Hypothalamus (tissue), 51 donors: Measurements from ENCODE around the gene MLYCD.

ENCODE experiments used
- DNase-seq, 51 donors: peaks; one replicate each; lab custom pipeline; 2025; lab: John Stamatoyannopoulos, UW

The MLYCD gene

GRCh38 chr16:83898463-83899271 lies at the start of gene MLYCD:
Gene MLYCD (plus strand): TSS chr16:83899115. CDS start chr16:83899145, 30 bp downstream.
- peak in 50 of 51 donors; percentile 43 to 92 (median 82) for DNase-seq

GRCh38 chr16:83849421-83849820 lies 49.5 kb upstream of the MLYCD start:
- DNase-seq = peak in 1 of 51 donors; percentile 3

- DNase-seq = no peak
Observed at GRCh38 chr16:83850947-83851346, 48.0 kb upstream of the MLYCD start.

GRCh38 chr16:83851473-83851872 lies 47.4 kb upstream of the MLYCD start:
- no peak for DNase-seq

GRCh38 chr16:83852774-83853173 lies 46.1 kb upstream of the MLYCD start:
- DNase-seq = no peak

- DNase-seq = no peak
Observed at GRCh38 chr16:83853834-83854233, 45.1 kb upstream of the MLYCD start.

GRCh38 chr16:83854420-83854819 lies 44.5 kb upstream of the MLYCD start:
- no peak for DNase-seq

- no peak for DNase-seq
Observed at GRCh38 chr16:83856792-83857191, 42.1 kb upstream of the MLYCD start.

GRCh38 chr16:83859265-83859664 lies 39.6 kb upstream of the MLYCD start:
- DNase-seq = no peak

- no peak for DNase-seq
Observed at GRCh38 chr16:83862661-83863060, 36.3 kb upstream of the MLYCD start.

GRCh38 chr16:83863682-83864081 lies 35.2 kb upstream of the MLYCD start:
- DNase-seq = no peak

GRCh38 chr16:83870830-83871229 lies 28.1 kb upstream of the MLYCD start:
- no peak for DNase-seq

GRCh38 chr16:83878838-83879237 lies 20.1 kb upstream of the MLYCD start:
- peak in 2 of 51 donors; percentile 3 to 12 for DNase-seq

GRCh38 chr16:83882163-83882885 lies 16.6 kb upstream of the MLYCD start:
- no peak for DNase-seq

GRCh38 chr16:83886199-83886971 lies 12.5 kb upstream of the MLYCD start:
- DNase-seq = no peak

- peak in 14 of 51 donors; percentile 4 to 56 (median 16) for DNase-seq
Observed at GRCh38 chr16:83887080-83887479, 11.8 kb upstream of the MLYCD start.

GRCh38 chr16:83887564-83887963 lies 11.4 kb upstream of the MLYCD start:
- DNase-seq = no peak

- no peak for DNase-seq
Observed at GRCh38 chr16:83888672-83889044, 10.3 kb upstream of the MLYCD start.

GRCh38 chr16:83890359-83890758 lies 8.6 kb upstream of the MLYCD start:
- no peak for DNase-seq

GRCh38 chr16:83891742-83892141 lies 7.2 kb upstream of the MLYCD start:
- DNase-seq = no peak

- no peak for DNase-seq
Observed at GRCh38 chr16:83895243-83895642, 3.7 kb upstream of the MLYCD start.
